GM13976 (cell line): Measurements from ENCODE around the gene AGAP1.

Source experiments
- DNase-seq: peaks from one replicate; pipeline ENCODE4 v3.0.0; 2012; ENCODE audit warnings: low spot score
- in situ Hi-C: fragments of 300-500 bp; cut with MboI; formaldehyde crosslinking; loops from one replicate; pipeline ENCODE4 v1.12.0; 2022; ENCODE audit warnings: low sequenced_read_pairs, mixed read lengths, inconsistent platforms; ENCODE audit not compliant: unreplicated experiment
- TF ChIP-seq, protein P1 (sequence below): IDR thresholded peaks from 2 replicates; pipeline ENCODE4 v1.5.1; 2012; ENCODE audit warnings: borderline replicate concordance, mild to moderate bottlenecking; ENCODE audit not compliant: insufficient read depth; ENCODE audit errors: extremely low read depth, missing control alignments, control extremely low read depth

The AGAP1 gene

DNA sequence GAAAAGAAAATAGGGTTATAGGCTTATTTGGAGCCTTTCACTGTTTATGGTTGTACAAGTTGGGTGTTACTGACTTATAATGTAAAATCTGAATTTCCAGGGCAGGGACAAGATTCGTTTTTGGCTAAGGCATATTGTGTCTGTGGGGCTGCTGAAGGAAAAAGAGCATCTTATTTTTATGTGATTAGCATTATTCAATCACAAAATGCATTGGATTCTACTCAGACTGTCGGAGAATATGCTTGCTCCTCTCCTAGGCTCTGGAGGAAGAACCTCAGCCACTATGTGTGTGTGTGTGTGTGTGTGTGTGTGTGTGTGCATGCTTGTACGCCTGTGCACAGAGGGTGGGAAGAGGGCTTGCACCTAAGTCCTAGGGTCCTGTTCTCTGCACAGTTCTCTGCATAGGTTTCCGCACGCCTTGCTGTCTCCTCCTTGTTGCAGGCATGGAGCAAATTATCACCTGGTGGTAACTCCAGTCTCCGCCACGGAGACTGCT lies 44.3 kb downstream of the AGAP1 start:
- TF ChIP-seq, protein P1, sequence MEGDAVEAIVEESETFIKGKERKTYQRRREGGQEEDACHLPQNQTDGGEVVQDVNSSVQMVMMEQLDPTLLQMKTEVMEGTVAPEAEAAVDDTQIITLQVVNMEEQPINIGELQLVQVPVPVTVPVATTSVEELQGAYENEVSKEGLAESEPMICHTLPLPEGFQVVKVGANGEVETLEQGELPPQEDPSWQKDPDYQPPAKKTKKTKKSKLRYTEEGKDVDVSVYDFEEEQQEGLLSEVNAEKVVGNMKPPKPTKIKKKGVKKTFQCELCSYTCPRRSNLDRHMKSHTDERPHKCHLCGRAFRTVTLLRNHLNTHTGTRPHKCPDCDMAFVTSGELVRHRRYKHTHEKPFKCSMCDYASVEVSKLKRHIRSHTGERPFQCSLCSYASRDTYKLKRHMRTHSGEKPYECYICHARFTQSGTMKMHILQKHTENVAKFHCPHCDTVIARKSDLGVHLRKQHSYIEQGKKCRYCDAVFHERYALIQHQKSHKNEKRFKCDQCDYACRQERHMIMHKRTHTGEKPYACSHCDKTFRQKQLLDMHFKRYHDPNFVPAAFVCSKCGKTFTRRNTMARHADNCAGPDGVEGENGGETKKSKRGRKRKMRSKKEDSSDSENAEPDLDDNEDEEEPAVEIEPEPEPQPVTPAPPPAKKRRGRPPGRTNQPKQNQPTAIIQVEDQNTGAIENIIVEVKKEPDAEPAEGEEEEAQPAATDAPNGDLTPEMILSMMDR: no peak
- DNase-seq: no peak
- in situ Hi-C loops: no loop called here

DNA sequence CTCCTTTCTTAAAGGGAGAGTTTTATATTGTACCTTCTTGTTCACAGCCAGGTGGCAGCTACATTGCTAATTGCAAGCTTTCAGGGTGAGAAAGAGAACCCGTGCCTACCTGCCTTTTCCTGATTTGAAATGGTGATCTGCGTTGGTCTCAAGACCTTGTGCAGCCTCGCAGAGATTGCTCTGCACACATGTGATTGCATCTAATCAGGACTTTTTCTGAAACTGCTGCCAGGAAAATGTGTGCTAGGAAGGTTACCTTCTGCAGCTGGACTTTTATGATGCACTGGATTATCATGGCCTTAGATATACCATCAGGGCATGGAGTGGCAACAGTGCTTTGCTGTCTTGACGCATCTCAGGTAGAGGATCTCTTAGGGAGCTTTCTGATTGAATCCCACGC lies 45.1 kb downstream of the AGAP1 start:
- no peak for DNase-seq
- in situ Hi-C loops: no loop called here
- TF ChIP-seq, protein P1: no peak

DNA sequence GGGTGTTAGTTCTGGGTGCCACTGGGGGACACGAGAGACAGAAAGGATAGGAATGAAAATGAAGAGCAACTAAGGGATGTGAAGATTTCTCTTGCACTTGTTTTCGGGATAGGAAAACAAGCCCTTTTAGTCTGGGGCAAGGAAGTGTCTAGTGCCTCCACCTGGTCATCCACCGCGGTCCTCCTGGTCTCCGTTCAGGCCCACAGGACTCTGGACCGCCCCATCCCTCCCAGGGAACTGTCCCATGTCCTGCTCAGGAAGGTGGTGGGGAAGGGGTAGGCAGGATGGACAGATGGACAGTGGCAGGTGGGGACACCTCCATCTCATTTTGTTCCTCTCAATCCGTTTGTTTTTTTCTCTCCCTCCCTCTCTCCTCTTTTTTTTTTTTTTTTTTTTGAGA lies 45.9 kb downstream of the AGAP1 start:
- in situ Hi-C loops: no loop called here
- TF ChIP-seq, protein P1: no peak
- no peak for DNase-seq

DNA sequence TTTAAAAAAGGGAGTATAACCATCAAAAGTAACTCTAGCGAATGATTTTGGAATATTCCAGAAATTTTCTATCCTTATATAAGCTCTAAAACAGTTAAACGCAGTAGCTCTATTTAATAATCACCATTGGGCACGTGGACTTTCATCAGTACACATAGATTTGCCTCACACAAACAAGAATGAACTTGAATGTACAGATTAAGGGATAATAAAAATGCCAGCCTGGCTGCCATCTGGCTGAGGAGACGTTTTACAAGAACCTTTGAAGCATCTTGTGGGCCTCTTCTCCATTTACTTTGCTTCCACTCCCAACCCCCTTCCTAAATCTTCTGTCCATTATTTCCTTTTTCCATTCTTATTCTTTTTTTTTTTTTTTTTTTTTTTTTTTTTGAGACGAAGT lies 47.2 kb downstream of the AGAP1 start:
- no peak for DNase-seq
- in situ Hi-C loops: no loop called here
- TF ChIP-seq, protein P1: no peak

DNA sequence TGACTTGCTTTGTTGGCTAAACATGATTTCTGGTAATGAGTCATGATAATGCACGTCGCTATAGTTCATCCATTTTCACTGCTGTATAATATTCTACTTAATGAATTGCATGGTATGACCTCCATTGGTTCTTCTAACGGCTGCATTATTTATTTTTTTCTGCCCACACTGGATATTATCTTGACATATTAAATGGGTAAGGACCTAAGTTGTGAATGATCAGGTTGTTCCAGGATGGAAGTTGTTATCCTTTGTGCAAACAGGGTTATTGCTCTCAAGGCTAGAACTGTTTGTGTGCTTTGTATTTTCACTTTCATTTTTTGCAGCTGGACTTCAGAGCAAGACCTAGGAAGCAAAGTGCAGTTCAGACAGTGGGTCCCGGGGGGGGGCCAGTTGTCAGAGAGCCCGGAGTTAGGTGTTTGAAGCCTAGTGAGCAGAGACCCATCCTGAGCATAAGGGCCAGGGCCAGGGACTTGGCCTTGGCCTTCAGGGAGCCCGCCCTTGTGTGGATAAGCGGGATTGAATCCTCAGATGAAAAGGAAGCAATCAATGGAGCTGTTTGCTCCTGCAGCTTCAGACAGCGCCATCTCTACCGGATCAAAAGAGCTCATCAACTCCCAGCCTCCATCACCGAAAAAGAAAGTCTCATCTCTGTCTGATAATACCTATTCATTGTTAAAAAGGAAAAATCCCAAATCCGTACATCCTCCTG lies 48.2 kb downstream of the AGAP1 start:
- in situ Hi-C loops: no loop called here
- DNase-seq: no peak

DNA sequence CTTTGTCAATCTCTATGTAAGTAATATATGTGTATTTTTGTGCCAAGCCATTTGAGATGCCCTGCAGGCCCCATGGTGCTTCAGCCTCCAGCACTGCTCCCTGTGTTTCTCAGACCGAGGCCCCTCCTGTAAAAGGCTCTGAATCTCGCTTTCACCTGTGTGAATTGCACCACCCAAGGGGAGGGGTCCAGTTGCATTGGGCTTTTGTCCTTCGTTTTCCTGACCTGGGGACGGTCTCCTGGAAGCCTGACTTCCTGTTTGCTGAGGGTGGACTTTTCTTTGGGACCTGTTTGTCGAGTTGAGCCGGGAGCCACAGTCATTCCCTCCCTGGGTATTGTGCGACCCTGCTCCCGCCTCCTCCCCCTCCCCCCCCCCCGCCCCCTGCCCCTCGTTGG lies 48.9 kb downstream of the AGAP1 start:
- TF ChIP-seq, protein P1: no peak
- no peak for DNase-seq
- in situ Hi-C loops: no loop called here

More for the DNA sequence above, 48.2 kb downstream of the AGAP1 start:
- TF ChIP-seq, protein P1: no peak
